Activated effector memory CD4-positive, alpha-beta T cell treated with anti-CD3 and anti-CD28 coated beads, Interleukin-2, amount 50 U/mL, for 16 hours (primary cell): ENCODE results near the gene CDK6.
A peak's percentile ranks its signal among the peaks of the same experiment; 100 is the strongest.

ENCODE experiments used
- DNase-seq: peaks from one replicate; pipeline ENCODE4 v3.0.0-alpha.2; 2020

Gene CDK6

DNA sequence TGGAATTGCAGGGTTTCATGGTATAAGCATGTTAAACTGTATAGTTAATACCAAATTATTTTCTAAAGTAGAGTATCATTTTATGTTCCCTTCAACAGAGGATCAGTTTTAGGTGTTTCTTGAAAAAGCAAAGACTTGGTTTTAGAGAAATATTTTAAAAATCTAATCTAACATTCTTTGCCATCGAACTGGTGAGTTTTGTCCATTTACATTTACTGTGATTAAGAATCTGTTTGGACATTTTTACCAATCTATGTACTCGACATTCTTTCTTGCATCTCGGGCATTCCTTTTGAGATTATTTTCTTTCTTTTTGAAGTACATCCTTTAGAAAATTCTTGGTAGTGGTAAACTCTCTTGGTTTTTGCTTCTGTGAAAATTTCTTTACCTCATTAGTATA is 131.5 kb downstream of the CDK6 start:
- DNase-seq, result no peak

- DNase-seq, result no peak
These were observed 133.8 kb downstream of the CDK6 start for GRCh38 chr7:92702535-92702934.

- DNase-seq, result no peak
These were observed 136.3 kb downstream of the CDK6 start for GRCh38 chr7:92699966-92700514.

DNA sequence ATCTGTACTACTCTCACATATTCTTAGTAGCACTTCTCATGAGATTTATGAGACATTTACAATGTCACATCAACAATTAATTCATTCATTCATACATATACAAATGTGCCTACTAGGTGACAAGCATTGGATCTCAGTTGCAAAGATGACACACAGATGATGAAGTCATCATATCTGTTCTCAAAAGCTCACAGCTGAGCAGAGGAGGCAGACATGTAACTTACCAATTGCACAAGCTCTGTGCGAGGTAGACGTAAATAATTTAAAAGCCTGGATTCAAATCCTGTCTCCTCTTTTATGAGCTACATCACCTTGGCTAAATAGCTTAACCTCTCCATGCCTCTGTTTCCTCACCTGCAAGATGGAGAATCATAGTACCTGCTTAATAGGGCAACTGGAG is 136.8 kb downstream of the CDK6 start:
- no peak for DNase-seq

- DNase-seq, result no peak
These were observed 138.0 kb downstream of the CDK6 start for GRCh38 chr7:92698237-92698841.

DNA sequence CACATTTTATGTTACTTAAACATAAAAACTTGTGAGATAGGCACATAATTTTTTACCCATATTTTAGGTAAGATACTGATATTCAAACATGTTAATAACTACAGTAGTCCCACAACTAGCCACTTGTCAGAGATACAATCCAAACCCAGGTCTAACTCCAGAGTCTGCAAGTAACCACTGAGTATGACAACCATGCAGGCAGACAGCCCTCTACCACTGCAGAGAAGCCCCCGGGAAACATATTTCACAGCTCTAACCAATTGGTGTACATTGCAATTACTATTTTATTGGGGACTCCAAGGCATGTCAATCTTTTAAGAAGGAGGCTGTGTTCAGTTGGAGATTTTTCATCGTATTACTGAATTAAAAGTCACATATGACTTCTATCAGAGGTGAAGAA is 139.0 kb downstream of the CDK6 start:
- no peak for DNase-seq

GRCh38 chr7:92697012-92697411 is 139.4 kb downstream of the CDK6 start:
- no peak for DNase-seq

DNA sequence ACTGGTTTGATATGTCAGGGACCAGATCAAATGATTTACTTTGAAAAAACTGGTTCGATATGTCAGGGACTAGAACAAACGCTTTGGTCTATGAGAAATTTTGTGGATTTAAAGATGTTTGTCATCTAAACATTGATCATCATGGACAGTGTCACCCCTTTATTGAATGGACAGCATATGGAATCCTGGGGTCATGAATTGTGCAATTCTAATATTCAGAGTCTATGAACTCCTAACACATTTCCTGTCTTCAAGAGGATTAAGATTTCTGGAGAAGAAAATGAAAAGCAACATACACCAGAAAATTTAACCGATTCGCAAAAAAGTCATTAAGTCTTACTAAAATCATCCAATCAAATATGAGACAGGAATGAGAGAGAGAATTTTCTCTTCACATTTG is 139.8 kb downstream of the CDK6 start:
- no peak for DNase-seq

DNA sequence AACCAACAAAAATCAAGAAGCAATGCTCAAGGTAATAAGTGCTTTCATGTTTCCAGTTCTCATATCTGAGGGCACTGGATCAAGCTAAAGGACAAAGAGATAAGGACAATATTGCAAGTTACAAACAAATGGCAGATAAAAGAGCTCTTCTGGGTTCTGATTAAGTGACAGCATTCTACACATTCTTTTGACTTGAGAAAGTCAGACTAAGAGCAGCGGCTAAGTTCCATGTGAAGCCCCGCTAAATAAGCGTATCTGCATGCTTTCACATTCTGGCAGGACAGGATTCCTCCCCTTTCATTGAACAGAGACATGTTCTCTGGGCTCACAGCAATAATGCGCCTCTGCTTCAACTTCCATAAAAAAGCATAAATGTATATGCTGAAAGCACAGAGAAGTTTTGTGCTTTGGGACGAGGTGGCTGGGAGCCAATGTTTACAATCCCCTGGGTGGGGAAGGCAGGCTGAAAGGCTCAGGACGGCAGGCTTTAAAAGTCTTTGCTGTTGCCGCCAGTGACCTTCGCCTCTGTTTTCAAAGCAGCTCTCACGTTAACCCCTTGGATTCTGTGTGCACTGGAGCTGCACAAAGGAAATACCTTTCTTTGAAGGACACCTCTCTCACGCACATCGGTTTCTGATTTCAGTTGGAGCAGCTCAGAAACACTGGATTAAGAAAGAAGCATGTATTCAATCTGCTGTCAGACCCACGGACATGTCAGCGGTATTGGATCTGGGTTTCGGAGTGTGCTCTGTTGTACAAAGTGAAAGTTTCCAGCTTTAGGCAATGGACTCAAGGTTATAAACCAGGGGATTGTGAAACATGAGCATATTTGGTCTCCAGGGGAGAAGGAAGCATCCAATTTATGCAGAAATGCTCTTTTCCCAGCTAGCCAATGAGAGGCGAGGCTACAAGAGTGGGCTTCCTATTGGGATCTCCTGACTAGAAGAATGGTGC is 140.8 kb downstream of the CDK6 start:
- no peak for DNase-seq

DNA sequence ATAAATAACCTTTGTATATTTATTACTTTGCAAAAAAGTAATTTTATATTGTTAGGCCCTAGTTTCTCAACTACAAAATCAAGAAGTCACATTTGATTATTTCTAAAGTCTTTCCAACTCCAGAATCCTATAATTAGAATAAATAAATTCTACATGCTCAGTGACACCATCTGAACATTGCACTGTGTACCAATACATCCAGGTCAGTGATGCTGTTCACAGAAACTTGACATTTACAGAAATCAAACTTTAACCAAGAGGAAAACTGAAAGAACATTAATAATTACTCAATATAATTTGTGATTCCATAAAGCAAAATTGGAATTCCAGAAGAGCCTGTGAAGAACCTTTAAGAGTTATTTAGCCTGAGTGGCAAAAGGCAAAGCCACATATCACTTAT is 142.2 kb downstream of the CDK6 start:
- DNase-seq, result no peak

- DNase-seq, result no peak
These were observed 142.9 kb downstream of the CDK6 start for GRCh38 chr7:92693519-92693918.

GRCh38 chr7:92691578-92691977 is 144.8 kb downstream of the CDK6 start:
- no peak for DNase-seq

- DNase-seq, result peak; percentile 85
These were observed 151.0 kb downstream of the CDK6 start for GRCh38 chr7:92685136-92686042.

- no peak for DNase-seq
These were observed 152.1 kb downstream of the CDK6 start for GRCh38 chr7:92684274-92684673.

- no peak for DNase-seq
These were observed 153.4 kb downstream of the CDK6 start for GRCh38 chr7:92682903-92683539.

GRCh38 chr7:92682330-92682729 is 154.0 kb downstream of the CDK6 start:
- DNase-seq, result no peak

DNA sequence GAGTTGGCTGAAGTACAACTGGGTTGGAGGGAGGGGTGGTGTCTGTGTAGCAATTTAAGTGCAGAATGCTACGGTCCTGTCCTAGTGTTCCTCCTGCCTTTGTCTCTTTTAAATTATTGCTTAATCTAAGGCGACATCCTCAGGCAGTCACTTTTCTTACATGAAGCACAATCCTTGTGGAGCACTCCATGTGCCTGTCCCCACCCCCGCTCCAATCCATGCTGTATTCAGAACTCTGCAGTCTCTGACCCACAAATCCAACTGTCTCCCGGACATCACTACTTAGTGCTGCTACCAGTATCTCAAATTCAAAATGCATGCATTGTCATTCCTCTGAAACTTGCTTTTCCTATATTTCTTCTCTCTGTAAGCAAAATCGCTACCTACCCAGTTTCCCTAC is 154.7 kb downstream of the CDK6 start:
- no peak for DNase-seq

- DNase-seq, result no peak
These were observed 155.9 kb downstream of the CDK6 start for GRCh38 chr7:92680442-92680841.

DNA sequence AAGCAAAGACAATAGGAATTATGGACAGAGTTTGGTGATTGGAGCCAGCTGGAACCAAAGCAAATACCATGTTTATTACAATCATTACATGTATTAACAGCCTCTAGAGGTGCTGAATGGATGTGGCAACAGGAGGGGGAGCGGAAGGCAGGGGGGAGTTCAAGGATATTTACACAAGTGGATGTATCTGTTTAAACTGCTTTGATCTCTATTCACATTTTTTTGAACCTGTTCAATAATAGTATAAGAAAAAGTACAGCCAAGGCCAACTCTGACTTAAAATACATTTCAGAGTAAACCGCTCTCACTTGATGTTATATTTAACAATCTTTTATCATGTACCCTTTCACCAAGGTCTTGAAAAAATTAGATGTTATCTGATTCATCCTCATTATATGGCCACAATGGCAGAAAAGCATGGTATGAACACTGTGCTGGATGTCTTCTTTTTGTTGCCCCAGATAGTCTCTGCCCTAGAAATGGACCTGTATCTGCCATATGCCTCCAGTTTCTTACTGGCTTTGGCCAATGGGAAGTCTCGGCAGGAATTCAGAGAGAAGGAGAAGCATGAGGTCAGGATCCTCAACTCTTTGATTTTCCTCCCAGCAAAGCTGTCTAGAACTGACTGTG is 158.0 kb downstream of the CDK6 start:
- no peak for DNase-seq

DNA sequence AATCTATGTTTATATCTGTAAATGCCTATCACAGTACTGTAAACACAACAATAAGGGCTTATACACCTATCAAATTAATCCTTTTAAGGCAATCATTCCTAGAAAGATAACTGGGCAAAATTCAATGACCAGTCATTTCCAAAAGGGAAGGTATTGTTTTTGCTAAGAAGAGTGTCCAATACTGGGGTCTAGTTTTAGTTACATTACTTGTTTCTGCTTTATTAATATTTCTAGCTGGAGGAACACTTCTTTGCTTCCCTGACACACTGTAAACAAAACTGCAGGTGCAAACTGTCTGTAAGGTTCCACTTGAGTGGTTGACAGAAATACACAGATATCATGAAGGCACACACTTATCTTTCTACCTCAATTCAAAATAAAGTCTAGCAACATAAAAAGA is 162.0 kb downstream of the CDK6 start:
- DNase-seq, result no peak

DNA sequence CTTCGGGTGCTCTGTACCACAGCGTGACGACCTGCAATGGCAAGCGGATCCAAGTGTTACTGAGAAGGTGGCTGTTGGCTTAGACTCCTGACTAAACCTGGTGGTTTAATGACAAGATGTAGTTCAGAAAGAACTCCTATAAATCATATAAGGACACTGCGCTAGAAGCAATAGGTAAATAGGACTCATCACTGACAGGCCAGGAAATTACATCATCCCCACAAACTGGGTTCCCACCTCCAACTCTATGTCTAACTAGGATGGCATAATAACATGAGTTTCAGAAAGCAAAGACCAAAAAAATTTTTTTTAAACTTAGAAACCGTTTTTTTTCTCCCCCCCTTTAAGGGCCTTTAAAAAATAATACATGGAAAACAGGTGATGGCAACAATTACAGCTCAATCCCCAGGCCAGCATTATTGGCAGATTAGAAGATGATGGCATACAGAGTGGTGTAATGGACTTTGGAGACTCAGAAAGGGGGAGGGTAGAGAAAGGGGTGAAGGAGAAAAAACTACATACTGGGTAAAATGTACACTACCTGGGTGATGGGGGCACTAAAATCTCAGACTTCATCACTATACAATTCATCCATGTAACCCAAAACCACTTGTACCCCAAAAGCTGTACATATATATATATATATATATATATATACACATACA is 164.7 kb downstream of the CDK6 start:
- no peak for DNase-seq
